SK-MEL-5 (cell line): ENCODE data around the gene NEBL. TPM values are rescaled to one million over a fixed set of nuclear protein-coding genes. Genes with fewer than 3 reads are reported as not detected.

Experiments used
- DNase-seq: peaks from one replicate; pipeline ENCODE4 v3.0.0-alpha.2; 2016; ENCODE audit warnings: low read depth, low spot score
- in situ Hi-C: cut with HindIII; loops from 2 replicates; pipeline ENCODE4 v1.10.0; 2016; ENCODE audit warnings: low sequenced_read_pairs, high pct_unique_total_duplicates, low pct_unique_long_range_greater_than_20kb
- small RNA-seq, 2 experiments: library from RNA; depleted of rRNA; stranded (forward); fragments of <200 nt; gene quantifications; one replicate each; pipeline ENCODE3, GENCODE V24; 2014
- total RNA-seq: library from RNA; depleted of rRNA; stranded (reverse); fragments of >200 nt; shearing (Covaris generic); gene quantifications from 2 replicates; pipeline ENCODE4 v1.2.3, GENCODE V29; 2014

The NEBL gene
- total RNA-seq, 1 experiment from 2014 or later = under 0.01 TPM

DNA sequence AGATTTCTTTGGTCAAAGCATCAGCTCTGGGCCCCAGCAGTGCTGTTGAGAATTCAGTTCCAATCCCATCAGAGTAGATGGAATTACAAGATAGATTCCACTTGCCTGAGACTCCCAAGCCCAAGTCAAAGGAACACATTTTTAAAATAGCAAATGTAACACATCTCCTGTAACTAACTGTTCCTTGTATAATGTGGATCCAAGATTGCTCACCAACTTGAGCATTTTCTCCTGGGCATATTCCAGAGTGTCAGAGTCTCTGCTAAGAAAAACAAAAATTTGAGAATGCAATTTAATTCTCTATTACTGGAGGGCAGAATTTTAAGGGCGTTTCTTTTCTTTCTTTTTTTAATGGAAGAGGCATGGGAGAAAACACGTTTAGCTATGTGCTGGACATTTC is 136.7 kb downstream of the NEBL start:
- in situ Hi-C loops = no loop called here
- no peak for DNase-seq

DNA sequence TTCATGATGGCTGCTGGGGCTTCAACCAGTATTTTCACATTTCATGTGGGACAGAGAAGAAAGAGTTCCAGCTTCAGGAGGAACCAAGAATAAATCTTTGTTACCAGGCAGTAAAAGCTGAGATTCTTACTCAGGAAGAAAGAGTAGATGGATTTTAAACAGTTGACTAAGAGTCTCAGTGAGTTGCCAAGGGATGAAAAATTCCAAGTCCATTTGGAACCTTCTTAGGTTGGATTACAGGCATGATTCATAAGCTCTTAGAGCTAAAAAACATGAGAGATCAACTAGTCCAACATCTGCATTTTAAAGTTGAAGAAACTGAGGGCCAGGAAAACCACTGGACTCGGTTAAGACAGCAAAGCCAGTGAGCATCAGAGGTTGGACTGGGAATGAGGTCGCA is 148.6 kb downstream of the NEBL start:
- in situ Hi-C loops = no loop called here

DNA sequence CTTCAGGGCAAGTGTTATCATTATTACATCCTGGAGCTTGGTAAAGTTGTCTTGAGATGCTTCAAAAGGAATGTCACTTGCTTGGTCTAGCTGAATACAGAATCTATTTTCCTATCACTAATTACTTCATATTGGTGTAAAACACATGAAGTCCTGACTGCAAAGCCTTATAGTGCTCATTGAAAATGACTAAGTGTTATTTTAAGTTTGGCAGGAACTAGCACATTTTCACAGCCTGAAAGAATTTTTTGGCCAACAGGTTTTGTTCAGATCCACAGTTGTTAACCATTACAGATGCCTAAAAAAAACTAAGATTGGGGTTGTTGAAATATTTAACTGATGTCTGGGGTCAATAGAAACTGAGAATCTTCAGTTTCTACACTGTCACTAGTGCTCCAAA is 149.3 kb downstream of the NEBL start:
- DNase-seq = no peak
- in situ Hi-C loops = no loop called here

More for the DNA sequence above, 148.6 kb downstream of the NEBL start:
- no peak for DNase-seq

DNA sequence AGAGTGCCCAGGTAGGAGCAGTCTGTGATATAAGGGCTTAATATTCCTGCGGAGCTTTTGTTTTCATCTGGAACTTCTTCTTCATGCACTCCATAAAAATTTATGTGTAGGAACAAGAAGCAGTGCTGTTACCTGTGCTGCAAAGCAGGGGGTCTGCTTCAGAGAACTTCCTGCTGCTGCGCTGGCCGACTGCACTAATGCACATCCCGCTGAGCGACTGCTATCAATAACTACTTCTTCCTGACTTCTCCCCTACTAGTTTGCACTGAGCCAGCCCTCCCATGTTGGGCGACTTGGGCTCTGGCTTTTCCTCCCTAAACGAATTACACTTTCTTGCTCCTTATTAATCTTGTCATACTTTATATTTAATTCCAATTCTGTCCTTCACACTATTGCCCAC is 150.3 kb downstream of the NEBL start:
- no peak for DNase-seq
- in situ Hi-C loops = no loop called here

DNA sequence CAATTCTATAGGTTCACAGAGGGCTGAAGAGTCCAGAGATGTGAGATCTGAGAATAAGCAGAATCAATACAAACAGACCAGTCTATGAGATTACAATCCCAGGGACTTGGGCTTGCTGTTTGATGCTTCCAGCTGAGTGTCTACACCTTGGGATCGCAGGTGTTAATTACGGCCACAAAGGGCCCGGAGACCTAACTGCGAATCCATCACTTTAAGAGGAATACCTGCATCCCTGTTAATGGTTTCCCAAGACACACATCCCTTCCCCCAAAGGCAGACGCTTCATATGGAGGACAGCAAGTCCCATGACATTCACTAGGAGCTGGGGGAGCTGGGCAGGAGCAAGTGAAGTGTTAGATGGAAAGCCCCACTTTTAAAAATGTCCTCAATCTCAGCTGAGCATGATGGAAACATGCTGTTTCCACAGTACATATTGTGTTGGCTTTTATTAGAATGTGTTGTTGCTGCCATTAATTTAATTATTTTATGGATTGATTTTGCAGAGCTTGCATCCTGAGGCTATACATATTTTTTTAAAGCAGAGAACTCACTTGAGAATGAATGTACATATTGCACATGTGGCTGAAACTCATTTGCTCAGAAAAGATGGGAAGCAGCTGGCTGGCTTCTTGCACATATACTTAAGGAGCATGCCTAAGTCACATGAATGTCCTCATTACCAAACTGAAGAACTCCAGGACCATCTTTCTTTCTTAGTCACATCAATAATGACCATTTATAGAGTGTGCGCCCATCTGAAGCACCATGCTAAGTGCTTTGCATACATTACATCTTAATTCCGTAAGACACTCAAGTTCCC is 151.3 kb downstream of the NEBL start:
- in situ Hi-C loops = no loop called here
- no peak for DNase-seq

DNA sequence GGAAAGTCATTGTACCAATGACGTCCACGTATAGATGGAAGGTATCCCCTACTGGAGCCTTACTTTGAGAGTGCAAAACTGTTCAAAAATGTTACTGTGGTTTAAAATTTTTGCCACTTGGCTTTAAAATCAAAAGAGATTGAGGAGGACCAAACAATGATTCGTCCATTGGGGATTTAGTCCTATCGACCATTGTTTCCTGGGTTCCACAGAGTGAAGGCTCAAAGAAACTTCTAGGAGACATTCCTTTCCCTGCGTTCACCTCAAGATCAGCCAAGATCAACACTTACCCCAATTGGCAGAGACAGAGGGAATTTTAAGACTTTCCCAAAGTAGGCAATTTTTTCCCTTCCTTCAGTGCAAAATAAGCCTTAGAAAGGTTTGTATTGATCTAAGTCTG is 152.3 kb downstream of the NEBL start:
- in situ Hi-C loops = no loop called here
- no peak for DNase-seq

DNA sequence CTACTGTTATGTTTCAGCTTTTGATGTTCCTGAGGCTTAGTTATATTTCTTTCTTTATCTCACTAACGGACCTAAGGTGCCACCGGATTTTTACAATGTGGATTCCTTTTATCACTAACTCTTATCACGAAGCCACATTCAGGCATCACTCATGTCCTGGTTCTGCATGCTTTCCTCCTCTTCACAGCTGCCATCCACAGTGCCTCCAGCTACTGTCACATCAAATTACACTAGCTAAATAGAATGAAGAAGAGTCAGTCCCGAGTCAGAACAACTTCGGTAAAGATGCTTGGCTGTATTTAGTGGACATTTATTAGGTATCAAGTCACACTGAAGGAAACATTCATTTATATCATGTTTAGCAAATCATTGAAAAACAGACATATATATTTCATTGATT is 153.2 kb downstream of the NEBL start:
- in situ Hi-C loops = no loop called here
- no peak for DNase-seq

DNA sequence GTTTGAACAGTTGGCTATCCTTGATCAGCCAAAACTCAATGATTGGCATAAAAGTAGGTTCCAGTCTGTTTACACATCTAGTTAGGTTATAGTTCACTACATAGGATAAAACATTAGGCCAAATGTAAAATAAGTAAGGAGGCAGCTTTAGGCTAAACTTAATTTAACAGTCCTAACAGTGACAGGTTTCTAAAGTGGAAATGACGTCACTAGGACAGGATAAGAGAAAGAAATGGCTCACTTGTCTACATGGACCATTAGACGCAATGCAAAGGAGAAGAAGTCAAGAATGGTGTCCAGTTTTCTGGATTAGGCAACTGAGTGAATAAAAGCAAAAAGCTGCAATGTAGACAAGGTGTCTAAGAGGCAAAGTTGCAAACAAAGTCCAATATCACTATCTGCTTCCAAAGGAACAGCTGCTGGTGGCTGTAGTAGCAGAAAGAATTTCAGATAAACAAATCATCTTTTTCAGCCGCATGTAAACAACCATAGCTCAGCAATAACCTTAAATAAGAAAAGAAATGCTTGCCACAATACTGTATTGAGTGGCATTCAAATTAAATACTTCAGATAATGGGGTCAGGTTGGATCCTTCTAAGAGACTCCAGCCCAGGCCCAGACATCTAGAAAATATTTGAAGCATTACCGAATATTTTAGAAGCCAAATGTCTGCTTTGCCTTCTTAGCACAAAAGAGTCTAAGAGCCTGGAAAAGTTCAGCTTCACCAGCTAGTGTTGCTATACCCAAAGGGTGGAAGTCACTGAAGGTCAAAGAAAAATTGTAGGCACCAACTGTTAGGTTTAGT is 154.2 kb downstream of the NEBL start:
- DNase-seq = no peak
- in situ Hi-C loops = no loop called here

DNA sequence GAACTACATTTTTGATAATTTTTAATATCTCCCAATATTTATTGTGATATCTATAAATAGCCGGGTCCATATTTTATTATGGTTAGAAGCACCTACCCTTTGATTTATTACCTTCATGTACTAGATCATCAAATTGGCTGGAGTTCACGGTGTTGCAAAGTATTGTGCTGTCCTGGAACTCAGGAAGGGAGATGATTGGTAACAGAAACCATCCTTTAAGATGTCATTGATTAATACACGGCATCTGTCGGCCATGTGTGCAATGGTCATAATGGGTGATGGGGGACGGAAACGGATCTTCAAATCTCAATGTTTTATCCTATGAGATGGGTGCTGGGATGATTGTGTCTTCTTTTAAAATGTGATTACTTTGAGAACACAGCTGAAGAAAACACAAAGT is 157.0 kb downstream of the NEBL start:
- no peak for DNase-seq
- in situ Hi-C loops = no loop called here

DNA sequence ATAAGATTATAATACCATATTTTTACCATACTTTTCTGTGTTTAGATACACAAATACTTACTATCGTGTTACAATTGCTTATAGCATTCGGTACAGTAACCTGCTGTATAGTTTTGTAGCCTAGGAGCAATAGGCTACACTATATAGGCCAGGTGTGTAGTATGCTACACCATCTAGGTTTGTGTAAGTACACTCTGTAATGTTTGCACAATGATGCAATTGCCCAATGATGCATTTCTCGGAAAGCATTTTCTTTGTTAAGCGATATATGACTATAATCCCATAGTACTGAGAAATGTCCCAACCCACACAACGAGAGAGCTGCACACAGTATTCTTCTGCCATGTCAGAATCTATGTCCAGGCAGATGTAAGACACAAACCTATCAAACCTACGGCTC is 160.0 kb downstream of the NEBL start:
- in situ Hi-C loops = no loop called here
- no peak for DNase-seq

Small RNA genes lying within 50 kb of the gene (small RNA-seq; reads per million reads assigned to genes)
- gene AL157398.1 = 0 reads per million in 2 experiments
- gene MTND1P21 = 0 reads per million in 2 experiments
